CD8-positive, alpha-beta memory T cell (primary cell): ENCODE measurements around the gene MCF2L2. TPM values are rescaled to one million over a fixed set of nuclear protein-coding genes. Genes with fewer than 3 reads are reported as not detected.
"Not testable (repeated sequence)": the region's sequence is repeated elsewhere in the genome, so short reads cannot be mapped to it uniquely, and the experiment has no call there.

Experiments
- CTCF ChIA-PET: fragments of 350-600 bp; sonication (Branson Sonifier 250); formaldehyde crosslinking; loops from one replicate; lab custom pipeline; 2021; ENCODE audit warnings: antibody characterized with exemption; lab: Charles Lee
- POLR2A ChIA-PET: fragments of 350-600 bp; sonication (Branson Sonifier 250); formaldehyde crosslinking; loops from one replicate; lab custom pipeline; 2021; ENCODE audit warnings: antibody characterized with exemption; lab: Charles Lee
- DNase-seq, 5 donors: peaks; one replicate each; pipeline versions ENCODE4 v3.0.0 to v3.0.0-alpha.2; 2020 to 2022; ENCODE audit warnings: mixed read lengths in 1 of 5
- H3K27ac ChIP-seq: one replicate; pipeline ENCODE4 v1.7.0; 2013; ENCODE audit warnings: low read depth, mild to moderate bottlenecking, low read length, moderate library complexity
- H3K27me3 ChIP-seq: 2 replicates; pipeline ENCODE4 v1.7.0; 2013; ENCODE audit warnings: low read length, mild to moderate bottlenecking; ENCODE audit not compliant: insufficient read depth, poor library complexity, severe bottlenecking
- H3K36me3 ChIP-seq: 2 replicates; pipeline ENCODE4 v1.7.0; 2013; ENCODE audit warnings: mild to moderate bottlenecking, low read length, moderate library complexity; ENCODE audit not compliant: insufficient read depth
- H3K4me1 ChIP-seq: 2 replicates; pipeline ENCODE4 v1.7.0; 2013; ENCODE audit warnings: mild to moderate bottlenecking, low read length, moderate library complexity; ENCODE audit not compliant: insufficient read depth
- H3K4me3 ChIP-seq: 2 replicates; pipeline ENCODE4 v1.7.0; 2013; ENCODE audit warnings: mild to moderate bottlenecking, low read length
- H3K9me3 ChIP-seq: 2 replicates; pipeline ENCODE4 v1.7.0; 2013; ENCODE audit warnings: mild to moderate bottlenecking, low read length
- H3K27ac Mint-ChIP-seq, 8 donors: one replicate each; pipeline ENCODE4 v1.8.0; 2020 to 2021; ENCODE audit warnings: mixed read lengths in 8 of 8, mild to moderate bottlenecking in 6 of 8, inconsistent platforms in 3 of 8, moderate library complexity in 3 of 8
- H3K27me3 Mint-ChIP-seq, 2 donors: one replicate each; pipeline ENCODE4 v1.8.0; 2020 to 2021; ENCODE audit warnings: mixed read lengths in 2 of 2, mild to moderate bottlenecking in 1 of 2, moderate library complexity in 1 of 2
- H3K36me3 Mint-ChIP-seq, 3 donors: one replicate each; pipeline ENCODE4 v1.8.0; 2020 to 2021; ENCODE audit warnings: mixed read lengths in 3 of 3, inconsistent platforms in 1 of 3, mild to moderate bottlenecking in 1 of 3
- H3K4me1 Mint-ChIP-seq, 3 donors: one replicate each; pipeline ENCODE4 v1.8.0; 2020 to 2021; ENCODE audit warnings: mixed read lengths in 3 of 3, inconsistent platforms in 1 of 3, mild to moderate bottlenecking in 1 of 3
- H3K4me3 Mint-ChIP-seq, 7 donors: one replicate each; pipeline ENCODE4 v1.8.0; 2020 to 2021; ENCODE audit warnings: mixed read lengths in 7 of 7, mild to moderate bottlenecking in 6 of 7, moderate library complexity in 4 of 7, inconsistent platforms in 2 of 7
- H3K9me3 Mint-ChIP-seq, 5 donors: one replicate each; pipeline ENCODE4 v1.8.0; 2020 to 2022; ENCODE audit warnings: mixed read lengths in 5 of 5, mild to moderate bottlenecking in 3 of 5, moderate library complexity in 2 of 5, inconsistent platforms in 1 of 5
- polyA plus RNA-seq: library from polyadenylated mRNA; unstranded; fragments of 300-500 nt; fragmentation: Illumina TruSeq; gene quantifications from one replicate; pipeline ENCODE4 v1.2.3, GENCODE V29; 2021
- total RNA-seq, 2 experiments: library from RNA; stranded (reverse); gene quantifications; one replicate each; pipeline ENCODE4 v1.2.3, GENCODE V29; 2021

The MCF2L2 gene
- total and polyA plus RNA-seq, 3 experiments from 2014 or later: 0.78 to 3.5 (median 2.8) TPM

DNA sequence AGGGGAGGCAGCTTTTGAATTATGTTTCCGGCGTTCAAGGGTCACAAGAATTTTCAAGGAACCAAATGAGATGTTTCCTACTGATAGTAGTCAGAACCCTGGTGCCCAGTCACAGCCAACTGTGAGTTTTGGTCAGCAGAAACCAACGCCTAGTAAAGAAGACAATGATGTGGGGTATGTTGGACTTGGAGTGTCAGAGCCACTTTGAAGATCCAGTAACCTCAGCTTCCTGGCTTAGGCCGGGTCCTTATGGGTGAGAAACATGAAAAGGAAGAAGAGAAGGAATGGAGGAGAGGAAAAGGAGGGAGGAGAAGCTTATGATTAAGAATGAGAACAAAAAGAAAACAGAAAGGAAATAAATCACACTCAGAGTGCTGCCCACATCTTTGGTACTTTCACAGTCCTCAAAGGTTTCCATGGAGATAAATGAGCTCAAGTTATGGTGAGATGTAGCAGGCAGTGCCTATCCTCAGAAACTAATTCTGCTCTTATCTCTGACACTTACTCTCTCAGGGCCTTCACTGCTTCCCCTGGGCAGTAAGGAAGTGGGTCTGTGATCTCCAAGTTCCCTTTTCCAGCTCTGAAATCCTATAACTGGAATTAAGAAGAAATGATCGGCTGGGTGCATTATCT is 2.0 kb upstream of the MCF2L2 start:
- H3K36me3 Mint-ChIP-seq: peaks cover 0 to 2% (median 1%) of the 10 kb centered on the region in 3 donors
- POLR2A ChIA-PET: interaction anchor here (1.1 kb wide), 1 partner anchor 206 kb away, joined by 3 read pairs; no protein-coding TSS in a partner anchor
- Histone ChIP-seq H3K4me3 (no peak overlapping the region), H3K27me3 (no peaks in the 10 kb centered on the region), H3K4me1 (peaks cover 10% of the 10 kb centered on the region), H3K27ac (no peak overlapping the region), H3K9me3 (no peaks in the 10 kb centered on the region), H3K36me3 (no peaks in the 10 kb centered on the region)
- peaks cover 4 to 11% of the 10 kb centered on the region in 2 donors for H3K27me3 Mint-ChIP-seq
- no peak for DNase-seq
- peaks cover 21 to 29% (median 27%) of the 10 kb centered on the region in 3 donors for H3K4me1 Mint-ChIP-seq
- H3K9me3 Mint-ChIP-seq: no peaks in the 10 kb centered on the region
- CTCF ChIA-PET: no interaction called here
- H3K27ac Mint-ChIP-seq: peak overlapping the region in 2 of 8 donors; percentile 28 to 57
- H3K4me3 Mint-ChIP-seq: peak overlapping the region in 5 of 7 donors; percentile 9 to 52 (median 26)

DNA sequence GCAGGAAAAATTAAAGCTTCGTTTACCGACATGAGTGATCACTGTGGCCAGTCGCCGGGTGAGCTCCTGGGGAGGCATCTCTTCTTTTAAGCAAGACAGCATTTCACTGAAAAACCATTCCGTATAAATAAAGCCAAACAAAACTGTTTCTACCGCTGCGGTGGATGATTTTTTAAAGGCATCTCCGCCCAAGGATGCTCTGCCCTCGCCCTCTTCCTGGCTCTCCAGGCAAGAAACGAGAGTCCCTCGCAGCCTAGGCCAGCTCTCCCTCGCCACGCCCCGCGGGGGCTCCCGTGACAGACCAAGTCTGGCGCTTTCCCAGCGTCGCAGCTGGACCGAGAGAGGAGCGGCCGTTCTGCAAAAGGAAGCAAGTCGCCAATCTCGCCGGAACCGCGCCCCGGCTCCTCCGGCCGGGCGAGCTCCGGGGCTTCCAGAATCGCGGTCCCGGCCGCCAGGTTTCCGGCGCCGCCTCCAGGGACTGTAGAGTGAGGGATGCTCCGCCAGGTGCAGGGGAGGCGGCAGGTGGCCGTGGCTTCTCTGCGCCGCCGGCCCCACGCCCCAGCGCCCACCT is 458 bp downstream of the MCF2L2 start:
- Mint-ChIP-seq H3K9me3 (no peaks in the 10 kb centered on the region), H3K27me3 (peaks cover 4 to 9% of the 10 kb centered on the region in 2 donors), H3K4me3 (peak overlapping the region; percentile 83 to 94 (median 90)), H3K4me1 (peaks cover 23 to 34% (median 31%) of the 10 kb centered on the region in 3 donors), H3K36me3 (peaks cover 0 to 2% (median 1%) of the 10 kb centered on the region in 3 donors), H3K27ac (peak overlapping the region in 4 of 8 donors; percentile 24 to 70 (median 45))
- CTCF ChIA-PET: interaction anchor here (0.6 to 1.8 kb wide), 5 partner anchors 10 to 457 kb away, joined by 3 to 4 read pairs (median 3); partner anchors contain the start of gene PARL
- Histone ChIP-seq H3K9me3 (no peaks in the 10 kb centered on the region), H3K36me3 (no peaks in the 10 kb centered on the region), H3K27ac (peak overlapping the region; percentile 52), H3K4me3 (peak overlapping the region; percentile 67), H3K4me1 (peaks cover 10% of the 10 kb centered on the region), H3K27me3 (no peaks in the 10 kb centered on the region)
- peak in 3 of 5 donors; percentile 18 to 60 (median 24) for DNase-seq
- POLR2A ChIA-PET: interaction anchor here (0.6 to 1.8 kb wide), 6 partner anchors 20 to 530 kb away, joined by 3 to 10 read pairs (median 4); partner anchors contain the start of gene KLHL24

DNA sequence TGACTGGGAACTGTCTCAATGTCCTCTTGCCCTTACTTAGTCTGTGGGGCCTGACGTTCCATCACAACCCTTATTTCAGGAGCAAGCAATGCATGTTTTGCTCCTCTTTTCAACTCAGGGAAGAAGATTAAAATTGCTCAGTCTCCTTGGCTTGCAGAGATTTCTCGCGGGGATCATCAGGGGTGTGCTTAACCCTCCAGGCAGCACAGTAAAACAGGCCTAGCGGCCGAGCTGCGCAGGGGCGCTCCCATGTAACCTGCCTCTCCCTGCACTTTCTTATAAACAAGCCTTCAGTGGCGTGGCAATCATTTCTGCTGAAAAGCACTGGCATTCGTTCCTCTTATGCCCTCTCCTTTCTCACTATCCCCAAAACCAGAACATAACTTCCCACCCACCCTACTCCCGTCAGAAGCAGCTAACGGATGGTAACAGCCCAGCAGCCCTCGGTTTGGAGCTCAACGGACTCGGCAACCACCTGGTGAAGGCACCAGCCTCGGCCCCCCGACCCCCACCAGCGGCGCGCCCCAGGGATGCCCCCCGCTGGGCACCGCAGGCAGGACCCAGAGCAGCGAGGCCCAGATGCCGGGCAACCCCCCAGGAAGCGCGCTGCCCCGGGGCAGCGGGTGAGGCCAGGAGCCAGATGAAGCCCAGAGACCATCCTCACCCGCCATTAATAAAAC is 1.1 kb downstream of the MCF2L2 start:
- Mint-ChIP-seq H3K4me1 (peaks cover 23 to 34% (median 31%) of the 10 kb centered on the region in 3 donors), H3K36me3 (peaks cover 0 to 2% (median 1%) of the 10 kb centered on the region in 3 donors), H3K9me3 (no peaks in the 10 kb centered on the region), H3K27me3 (peaks cover 4 to 9% of the 10 kb centered on the region in 2 donors), H3K4me3 (peak overlapping the region; percentile 85 to 94 (median 90)), H3K27ac (peak overlapping the region in 7 of 8 donors; percentile 25 to 77 (median 51))
- no peak for DNase-seq
- Histone ChIP-seq H3K36me3 (no peaks in the 10 kb centered on the region), H3K4me1 (peaks cover 10% of the 10 kb centered on the region), H3K4me3 (peak overlapping the region; percentile 67), H3K27me3 (no peaks in the 10 kb centered on the region), H3K9me3 (no peaks in the 10 kb centered on the region), H3K27ac (no peak overlapping the region)
- ChIA-PET CTCF (interaction anchor here (0.6 to 1.8 kb wide), 3 partner anchors 9 to 304 kb away, joined by 3 to 4 read pairs (median 3); no protein-coding TSS in a partner anchor), POLR2A (interaction anchor here (0.6 to 1.8 kb wide), 5 partner anchors 15 to 210 kb away, joined by 3 to 6 read pairs (median 4); no protein-coding TSS in a partner anchor)

DNA sequence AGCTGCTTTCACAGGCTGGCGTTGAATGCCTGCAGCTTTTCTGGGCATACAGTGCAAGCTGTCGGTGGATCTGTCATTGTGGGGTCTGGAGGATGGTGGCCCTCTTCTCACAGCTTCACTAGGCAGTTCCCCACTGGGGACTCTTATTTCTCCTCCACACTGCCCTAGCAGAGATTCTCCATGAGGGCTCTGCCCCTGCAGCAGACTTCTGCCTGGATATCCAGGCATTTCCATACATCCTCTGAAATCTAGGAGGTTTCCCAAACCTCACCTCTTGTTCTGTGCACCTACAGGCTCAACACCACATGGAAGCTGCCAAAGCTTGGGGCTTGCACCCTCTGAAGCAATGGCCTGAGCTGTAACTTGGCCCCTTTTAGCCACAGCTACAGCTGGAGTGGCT is 9.6 kb downstream of the MCF2L2 start:
- H3K36me3 ChIP-seq, H3K27me3 ChIP-seq, H3K4me3 ChIP-seq, H3K4me1 Mint-ChIP-seq, H3K27me3 Mint-ChIP-seq, POLR2A ChIA-PET, DNase-seq, H3K27ac ChIP-seq, H3K4me1 ChIP-seq, H3K9me3 ChIP-seq, H3K27ac Mint-ChIP-seq, H3K4me3 Mint-ChIP-seq: not testable (repeated sequence)
- peaks cover 17 to 32% (median 25%) of the 10 kb centered on the region in 5 donors for H3K9me3 Mint-ChIP-seq
- CTCF ChIA-PET: interaction anchor here (1.6 kb wide), 1 partner anchor 9 kb away, joined by 3 read pairs; the partner anchor contains the start of gene MCF2L2
- peaks cover 2 to 33% (median 7%) of the 10 kb centered on the region in 3 donors for H3K36me3 Mint-ChIP-seq

DNA sequence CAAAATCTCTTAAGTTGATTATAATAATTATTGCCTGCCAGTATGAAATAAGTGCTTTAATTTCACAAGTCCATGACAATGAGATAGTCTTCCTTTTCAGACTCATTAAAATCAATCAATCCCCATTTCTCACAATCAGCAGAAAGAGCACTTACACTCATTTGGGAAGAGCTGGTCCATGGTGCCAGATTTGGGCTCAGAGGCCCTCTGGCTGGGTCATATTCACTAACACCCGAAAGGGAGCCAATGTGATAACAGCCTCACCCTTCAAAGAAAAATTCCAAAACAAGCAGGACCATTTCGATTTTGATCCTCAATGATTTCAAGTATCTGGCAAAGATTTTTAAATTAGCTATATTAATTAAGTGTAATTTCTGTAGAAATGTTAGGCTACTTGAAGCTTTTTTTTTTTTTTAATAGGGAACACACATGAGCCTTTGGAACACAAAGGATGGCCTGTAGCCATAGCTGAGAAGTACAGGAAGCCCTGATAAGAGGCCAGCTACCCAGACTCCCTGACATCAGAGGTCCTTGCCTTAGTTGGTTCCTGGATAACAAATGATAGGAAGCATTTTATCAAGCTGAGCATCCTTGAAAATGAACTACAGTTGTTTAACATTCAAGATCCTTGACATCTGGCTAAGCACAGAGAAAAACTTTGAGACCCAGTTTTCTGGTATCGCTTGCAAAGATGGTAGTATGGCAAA is 17.1 kb downstream of the MCF2L2 start:
- ChIA-PET POLR2A (interaction anchor here (0.7 kb wide), 1 partner anchor 17 kb away, joined by 5 read pairs; the partner anchor contains the start of gene MCF2L2), CTCF (interaction anchor here (1.3 kb wide), 1 partner anchor 20 kb away, joined by 3 read pairs; no protein-coding TSS in a partner anchor)
- DNase-seq: no peak
- no peak overlapping the region for H3K4me3 Mint-ChIP-seq
- no peak overlapping the region for H3K4me3 ChIP-seq
- H3K36me3 Mint-ChIP-seq: no peaks in the 10 kb centered on the region
- peaks cover 0 to 4% (median 0%) of the 10 kb centered on the region in 3 donors for H3K4me1 Mint-ChIP-seq
- no peaks in the 10 kb centered on the region for H3K9me3 ChIP-seq
- H3K27ac ChIP-seq: no peak overlapping the region
- H3K36me3 ChIP-seq: no peaks in the 10 kb centered on the region
- peak overlapping the region in 1 of 8 donors; percentile 65 for H3K27ac Mint-ChIP-seq
- no peaks in the 10 kb centered on the region for H3K27me3 ChIP-seq
- H3K9me3 Mint-ChIP-seq: no peaks in the 10 kb centered on the region
- H3K4me1 ChIP-seq: no peaks in the 10 kb centered on the region
- peaks cover 0 to 1% of the 10 kb centered on the region in 2 donors for H3K27me3 Mint-ChIP-seq

DNA sequence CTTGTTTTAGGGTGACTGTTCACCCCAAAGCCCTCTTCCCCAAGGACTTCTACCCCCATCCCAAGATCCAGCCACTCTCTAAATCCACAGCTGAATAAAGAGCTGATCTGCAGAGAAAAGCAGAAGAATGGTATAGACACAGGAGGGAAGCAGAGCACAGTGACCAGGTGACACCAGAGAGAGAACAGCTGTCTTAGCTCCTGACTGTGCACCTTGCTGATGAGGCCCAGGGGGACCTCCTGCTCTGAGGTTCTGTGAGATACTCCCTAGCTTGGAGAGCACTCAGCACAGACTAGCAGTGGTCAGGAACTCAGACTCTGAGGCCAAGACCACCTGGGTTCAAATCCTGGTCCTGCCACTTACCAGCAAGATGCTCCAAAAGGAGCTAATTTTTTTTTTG is 17.7 kb downstream of the MCF2L2 start:
- peaks cover 0 to 4% (median 0%) of the 10 kb centered on the region in 3 donors for H3K4me1 Mint-ChIP-seq
- H3K27me3 Mint-ChIP-seq: peaks cover 0 to 1% of the 10 kb centered on the region in 2 donors
- no peaks in the 10 kb centered on the region for H3K9me3 Mint-ChIP-seq
- H3K4me3 ChIP-seq: no peak overlapping the region
- DNase-seq: no peak
- H3K36me3 Mint-ChIP-seq: no peaks in the 10 kb centered on the region
- H3K36me3 ChIP-seq: no peaks in the 10 kb centered on the region
- H3K4me3 Mint-ChIP-seq: no peak overlapping the region
- no peaks in the 10 kb centered on the region for H3K27me3 ChIP-seq
- H3K27ac ChIP-seq: no peak overlapping the region
- H3K9me3 ChIP-seq: no peaks in the 10 kb centered on the region
- H3K4me1 ChIP-seq: no peaks in the 10 kb centered on the region
- POLR2A ChIA-PET: interaction anchor here (0.7 kb wide), 1 partner anchor 18 kb away, joined by 5 read pairs; the partner anchor contains the start of gene MCF2L2
- peak overlapping the region in 1 of 8 donors; percentile 65 for H3K27ac Mint-ChIP-seq
- CTCF ChIA-PET: interaction anchor here (1.3 kb wide), 1 partner anchor 19 kb away, joined by 3 read pairs; no protein-coding TSS in a partner anchor

DNA sequence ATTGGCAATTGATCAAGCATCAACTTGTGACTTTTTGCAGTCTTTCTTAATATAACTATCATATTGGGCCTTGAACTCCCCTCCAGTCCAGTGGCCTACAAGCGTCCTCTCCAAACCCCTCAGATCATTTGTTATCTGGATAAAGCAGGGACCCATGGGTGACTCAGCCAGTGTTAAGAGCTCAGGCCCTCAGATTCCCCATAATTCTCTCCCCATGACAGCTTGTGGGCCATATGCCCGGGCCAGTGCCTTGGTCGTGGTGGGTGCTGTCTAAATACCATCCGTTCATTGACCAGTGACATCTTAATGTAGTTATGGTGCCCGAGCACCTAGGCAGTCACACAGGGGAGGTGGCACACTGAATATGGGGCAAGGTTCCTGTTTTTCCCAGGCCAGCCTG is 18.1 kb downstream of the MCF2L2 start:
- ChIA-PET CTCF (interaction anchor here (1.3 kb wide), 1 partner anchor 19 kb away, joined by 3 read pairs; no protein-coding TSS in a partner anchor), POLR2A (no interaction called here)
- Mint-ChIP-seq H3K27me3 (peaks cover 0 to 1% of the 10 kb centered on the region in 2 donors), H3K36me3 (no peaks in the 10 kb centered on the region), H3K4me3 (no peak overlapping the region), H3K4me1 (peaks cover 0 to 4% (median 0%) of the 10 kb centered on the region in 3 donors), H3K9me3 (no peaks in the 10 kb centered on the region), H3K27ac (peak overlapping the region in 1 of 8 donors; percentile 1)
- no peak for DNase-seq
- Histone ChIP-seq H3K9me3 (no peaks in the 10 kb centered on the region), H3K27me3 (no peaks in the 10 kb centered on the region), H3K4me3 (no peak overlapping the region), H3K4me1 (no peaks in the 10 kb centered on the region), H3K27ac (no peak overlapping the region), H3K36me3 (no peaks in the 10 kb centered on the region)
